Keratinocyte (primary cell): ENCODE measurements around the gene SLC26A3. TPM values are rescaled to one million over a fixed set of nuclear protein-coding genes. Genes with fewer than 3 reads are reported as not detected.

Experiments
- DNase-seq: peaks from one replicate; pipeline ENCODE4 v3.0.0-alpha.2; 2011; ENCODE audit warnings: low read depth, missing footprints, low spot score
- FAIRE-seq: peaks from 2 replicates; lab custom pipeline; 2011; peaks lifted over from hg19 to GRCh38; lab: Jason Lieb, UNC
- H2AFZ ChIP-seq: 2 replicates; pipeline ENCODE4 v1.6.0; 2012; ENCODE audit warnings: low read length, control low read depth, inconsistent platforms; ENCODE audit not compliant: control insufficient read depth
- H3K27ac ChIP-seq: 2 replicates; pipeline ENCODE4 v1.5.1; 2011; ENCODE audit warnings: low read length; ENCODE audit not compliant: control insufficient read depth, insufficient read depth
- H3K27me3 ChIP-seq: 3 replicates; pipeline ENCODE4 v1.6.0; 2011; ENCODE audit warnings: low read length; ENCODE audit not compliant: control insufficient read depth, insufficient read depth; ENCODE audit errors: extremely low read depth
- H3K36me3 ChIP-seq, 2 experiments: 2 replicates in 1 of 2; 3 replicates in 1 of 2; pipeline ENCODE4 v1.5.1; 2011; ENCODE audit warnings: low read length in 2 of 2, mild to moderate bottlenecking in 1 of 2; ENCODE audit not compliant: control insufficient read depth in 2 of 2, insufficient read depth in 2 of 2; ENCODE audit errors: extremely low read depth in 1 of 2
- H3K4me1 ChIP-seq: 3 replicates; pipeline ENCODE4 v1.5.1; 2011; ENCODE audit warnings: low read length; ENCODE audit not compliant: control insufficient read depth, insufficient read depth; ENCODE audit errors: extremely low read depth
- H3K4me2 ChIP-seq: 3 replicates; pipeline ENCODE4 v1.6.0; 2011; ENCODE audit warnings: low read depth, low read length; ENCODE audit not compliant: control insufficient read depth, insufficient read depth; ENCODE audit errors: extremely low read depth
- H3K4me3 ChIP-seq, 3 experiments: fragments of 200-600 bp in 1 of 3; sonication (generic) in 1 of 3; 2 replicates in 2 of 3; 3 replicates in 1 of 3; pipeline ENCODE4 v1.5.1; 2011 to 2016; ENCODE audit warnings: low read length in 3 of 3, mild to moderate bottlenecking in 3 of 3, control low read depth in 2 of 3, inconsistent platforms in 1 of 3, low read depth in 1 of 3, mixed read lengths in 1 of 3, mixed run types in 1 of 3, moderate library complexity in 1 of 3; ENCODE audit not compliant: control insufficient read depth in 2 of 3, insufficient read depth in 2 of 3; ENCODE audit errors: extremely low read depth in 1 of 3
- H3K79me2 ChIP-seq: 2 replicates; pipeline ENCODE4 v1.6.0; 2012; ENCODE audit warnings: low read length; ENCODE audit not compliant: control insufficient read depth, insufficient read depth
- H3K9ac ChIP-seq: 3 replicates; pipeline ENCODE4 v1.6.0; 2011; ENCODE audit warnings: low read length; ENCODE audit not compliant: control insufficient read depth, insufficient read depth; ENCODE audit errors: extremely low read depth
- H3K9me1 ChIP-seq: 3 replicates; pipeline ENCODE4 v1.6.0; 2011; ENCODE audit warnings: low read length; ENCODE audit not compliant: control insufficient read depth, insufficient read depth; ENCODE audit errors: extremely low read depth
- H3K9me3 ChIP-seq: 2 replicates; pipeline ENCODE4 v1.5.1; 2012; ENCODE audit warnings: low read depth, low read length; ENCODE audit not compliant: control insufficient read depth
- H4K20me1 ChIP-seq: 3 replicates; pipeline ENCODE4 v1.6.0; 2011; ENCODE audit warnings: low read length; ENCODE audit not compliant: control insufficient read depth, insufficient read depth; ENCODE audit errors: extremely low read depth
- CTCF ChIP-seq, 3 experiments: IDR thresholded peaks in 1 of 3; conservative IDR thresholded peaks in 1 of 3; optimal IDR thresholded peaks in 1 of 3; 2 replicates in 2 of 3; 3 replicates in 1 of 3; pipeline versions ENCODE3 to v1.5.1; 2011; ENCODE audit warnings: low read length in 3 of 3, mild to moderate bottlenecking in 3 of 3, moderate library complexity in 2 of 3, control low read depth in 1 of 3, inconsistent platforms in 1 of 3; ENCODE audit not compliant: insufficient read depth in 2 of 3; ENCODE audit errors: extremely low read depth in 1 of 3
- EZH2 ChIP-seq: IDR thresholded peaks from one replicate; pipeline ENCODE4 v1.6.1; 2012; ENCODE audit warnings: inconsistent platforms, mild to moderate bottlenecking, low read length, moderate library complexity
- dilution Hi-C: fragments of 300-500 bp; cut with MboI; formaldehyde crosslinking; loops from one replicate; pipeline ENCODE4 v1.7.0; 2020; ENCODE audit warnings: low sequenced_read_pairs; ENCODE audit not compliant: extremely low pct_ligation_motif_present
- polyA plus RNA-seq, 5 experiments: library from polyadenylated mRNA; depleted of rRNA in 3 of 5; stranded (reverse) in 3 of 5; stranded (forward) in 1 of 5; unstranded in 1 of 5; fragments of >200 nt; gene quantifications; 1 replicate in 1 of 5; 2 replicates in 3 of 5; 3 replicates in 1 of 5; pipeline versions ENCODE4 v1.2.1 to v1.2.3, GENCODE V29; 2011 to 2012; ENCODE audit warnings: missing spikeins in 2 of 5, low read depth in 1 of 5, low replicate concordance in 1 of 5

SLC26A3 gene
- polyA plus RNA-seq, 1 donor (not counting 4 experiments of a cell fraction or from before 2014, with no cell fraction given) = not detected

DNA sequence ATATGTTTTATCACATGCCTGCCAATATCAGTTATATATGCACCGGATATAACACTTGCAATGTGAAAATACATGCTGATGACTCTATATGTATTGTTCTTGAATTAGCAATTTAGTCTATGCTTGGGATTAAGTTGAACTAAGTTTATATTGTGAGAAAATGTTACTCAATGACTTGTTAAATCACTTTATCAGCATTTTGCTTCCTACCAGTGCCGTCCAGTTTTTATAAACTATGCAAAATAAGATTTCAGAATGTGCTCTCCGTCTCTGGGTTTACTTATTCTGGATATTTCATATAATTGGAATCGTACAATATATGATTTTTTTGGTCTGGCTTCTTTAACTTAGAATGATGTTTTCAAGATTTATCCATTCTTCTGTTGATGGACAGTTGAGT, 25.5 kb upstream of the SLC26A3 start:
- Histone ChIP-seq H3K9ac (no peak overlapping the region), H3K27me3 (no peaks in the 10 kb centered on the region), H4K20me1 (no peaks in the 10 kb centered on the region), H3K27ac (no peak overlapping the region), H3K4me3 (no peak overlapping the region), H3K9me3 (no peaks in the 10 kb centered on the region), H3K4me1 (no peaks in the 10 kb centered on the region), H3K9me1 (no peaks in the 10 kb centered on the region), H3K4me2 (no peak overlapping the region), H2AFZ (no peak overlapping the region), H3K79me2 (no peaks in the 10 kb centered on the region), H3K36me3 (no peaks in the 10 kb centered on the region)
- TF ChIP-seq EZH2 (no peak), CTCF (optimal IDR thresholded peaks at IDR 0.05 in 1 of 3, IDR thresholded peaks at IDR 0.05 in 1 of 3, conservative IDR thresholded peaks at IDR 0.05 in 1 of 3; ENCODE audit: extremely low read depth in 1 of 3, insufficient read depth in 2 of 3, low read length in 3 of 3) (no peak)
- dilution Hi-C loops = no loop called here
- FAIRE-seq (no peak), DNase-seq (no peak)

- no peaks in the 10 kb centered on the region for H3K4me1 ChIP-seq
- no peaks in the 10 kb centered on the region for H4K20me1 ChIP-seq
- dilution Hi-C loops = no loop called here
- H3K27ac ChIP-seq = no peak overlapping the region
- H3K4me3 ChIP-seq = no peak overlapping the region
- FAIRE-seq (no peak), DNase-seq (no peak)
- H3K9ac ChIP-seq = no peak overlapping the region
- TF ChIP-seq EZH2 (no peak), CTCF (optimal IDR thresholded peaks at IDR 0.05 in 1 of 3, IDR thresholded peaks at IDR 0.05 in 1 of 3, conservative IDR thresholded peaks at IDR 0.05 in 1 of 3; ENCODE audit: extremely low read depth in 1 of 3, insufficient read depth in 2 of 3, low read length in 3 of 3) (no peak)
- H3K27me3 ChIP-seq = no peaks in the 10 kb centered on the region
- H3K36me3 ChIP-seq = no peaks in the 10 kb centered on the region
- H3K4me2 ChIP-seq = no peak overlapping the region
- H3K9me1 ChIP-seq = no peaks in the 10 kb centered on the region
- no peaks in the 10 kb centered on the region for H3K79me2 ChIP-seq
- H2AFZ ChIP-seq = no peak overlapping the region
- no peaks in the 10 kb centered on the region for H3K9me3 ChIP-seq
Observed at GRCh38 chr7:107827501-107827900, 24.5 kb upstream of the SLC26A3 start.
